SK-N-SH treated with all-trans-retinoic acid at 6 μM for 48 hours (cell line): ENCODE data around the gene MT1B.
A peak's percentile ranks its signal among the peaks of the same experiment; 100 is the strongest.

Source experiments
- ATAC-seq: fragments of 200-7000 bp; cut with Tn5 transposase; 3 replicates; pipeline ENCODE4 v1.9.1; 2020; ENCODE audit warnings: mild to moderate bottlenecking, moderate library complexity
- BACH2 ChIP-seq: fragments of 250-450 bp; sonication (Bioruptor Pico); IDR thresholded peaks from 2 replicates; pipeline ENCODE4 v1.9.0; 2021; ENCODE audit warnings: mild to moderate bottlenecking, borderline replicate concordance
- ESRRG ChIP-seq: fragments of 250-450 bp; sonication (Bioruptor Pico); IDR thresholded peaks from 2 replicates; pipeline ENCODE4 v1.6.1; 2021; ENCODE audit warnings: mild to moderate bottlenecking
- GLIS3 ChIP-seq: fragments of 250-450 bp; sonication (Bioruptor Pico); IDR thresholded peaks from 2 replicates; pipeline ENCODE4 v1.5.0; 2020; ENCODE audit warnings: mild to moderate bottlenecking, moderate library complexity
- ISL1 ChIP-seq: fragments of 250-450 bp; sonication (Bioruptor Pico); IDR thresholded peaks from 2 replicates; pipeline ENCODE4 v2.1.2; 2022; ENCODE audit warnings: mild to moderate bottlenecking, moderate library complexity
- OSR1 ChIP-seq: fragments of 250-450 bp; sonication (Bioruptor Pico); IDR thresholded peaks from 2 replicates; pipeline ENCODE4 v1.8.0; 2022; ENCODE audit warnings: moderate library complexity, mild to moderate bottlenecking, inconsistent platforms
- PPARA ChIP-seq: fragments of 250-450 bp; sonication (Bioruptor Pico); IDR thresholded peaks from 2 replicates; pipeline ENCODE4 v1.5.0; 2020; ENCODE audit warnings: mild to moderate bottlenecking, borderline replicate concordance
- SNAI2 ChIP-seq: fragments of 250-450 bp; sonication (Bioruptor Pico); IDR thresholded peaks from 2 replicates; pipeline ENCODE4 v1.5.0; 2020; ENCODE audit warnings: mild to moderate bottlenecking, moderate library complexity
- TOX ChIP-seq: fragments of 250-450 bp; sonication (Bioruptor Pico); IDR thresholded peaks from 2 replicates; pipeline ENCODE4 v1.8.0; 2021; ENCODE audit warnings: mild to moderate bottlenecking, moderate library complexity, borderline replicate concordance
- ZFP3 ChIP-seq: fragments of 250-450 bp; sonication (Bioruptor Pico); IDR thresholded peaks from 2 replicates; pipeline ENCODE4 v1.5.0; 2020; ENCODE audit warnings: mild to moderate bottlenecking, moderate library complexity
- ZFP30 ChIP-seq: fragments of 450-650 bp; formaldehyde crosslinking; IDR thresholded peaks from 2 replicates; pipeline ENCODE4 v1.5.0; 2022; ENCODE audit warnings: mild to moderate bottlenecking, moderate library complexity
- ZNF565 ChIP-seq: fragments of 450-650 bp; formaldehyde crosslinking; conservative IDR thresholded peaks from 2 replicates; pipeline ENCODE4 v1.5.0; 2020; ENCODE audit warnings: low read depth, mild to moderate bottlenecking, moderate library complexity
- ZNF70 ChIP-seq: fragments of 450-650 bp; formaldehyde crosslinking; IDR thresholded peaks from 2 replicates; pipeline ENCODE4 v1.5.0; 2020; ENCODE audit warnings: mild to moderate bottlenecking, moderate library complexity
- ZNF8 ChIP-seq: fragments of 450-650 bp; formaldehyde crosslinking; IDR thresholded peaks from 2 replicates; pipeline ENCODE4 v1.5.0; 2020; ENCODE audit warnings: mild to moderate bottlenecking, moderate library complexity
- TF ChIP-seq, protein P1 (sequence below): fragments of 250-450 bp; sonication (Bioruptor Pico); IDR thresholded peaks from 2 replicates; pipeline ENCODE4 v1.5.1; 2020; ENCODE audit warnings: low read depth, mild to moderate bottlenecking, moderate library complexity
- TF ChIP-seq, protein P2 (sequence below): fragments of 250-450 bp; sonication (Bioruptor Pico); IDR thresholded peaks from 2 replicates; pipeline ENCODE4 v1.5.1; 2021; ENCODE audit warnings: mild to moderate bottlenecking, moderate library complexity
- TF ChIP-seq, protein P3 (sequence below): fragments of 250-450 bp; sonication (Bioruptor Pico); IDR thresholded peaks from 2 replicates; pipeline ENCODE4 v1.8.0; 2021; ENCODE audit warnings: low read depth, mild to moderate bottlenecking, moderate library complexity, borderline replicate concordance
- TF ChIP-seq, protein P4 (sequence below): fragments of 250-450 bp; sonication (Bioruptor Pico); IDR thresholded peaks from 2 replicates; pipeline ENCODE4 v1.5.0; 2020; ENCODE audit warnings: mild to moderate bottlenecking, moderate library complexity

Gene MT1B

DNA sequence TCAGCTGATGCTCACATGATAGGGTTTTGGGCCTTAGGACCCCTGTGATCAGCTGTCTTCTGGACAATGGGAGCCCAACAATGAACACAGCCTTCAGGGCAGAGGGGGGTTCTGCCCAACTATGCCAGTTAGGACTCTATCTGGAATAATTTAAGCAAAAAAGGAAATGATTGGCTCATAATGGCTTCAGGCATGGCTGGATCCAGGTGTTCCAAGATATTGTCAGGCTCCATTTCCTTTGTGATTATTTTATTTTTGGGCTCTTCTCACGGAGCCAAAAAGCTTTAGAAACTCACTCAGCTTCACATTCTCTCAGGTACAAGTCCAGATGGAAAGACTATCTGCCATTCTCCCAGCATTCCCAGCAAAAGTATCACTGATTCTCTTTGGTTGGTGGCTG, 46.2 kb upstream of the MT1B start:
- TF ChIP-seq GLIS3 (CRISPR knock-in tag), result no peak
- TF ChIP-seq, protein P1, sequence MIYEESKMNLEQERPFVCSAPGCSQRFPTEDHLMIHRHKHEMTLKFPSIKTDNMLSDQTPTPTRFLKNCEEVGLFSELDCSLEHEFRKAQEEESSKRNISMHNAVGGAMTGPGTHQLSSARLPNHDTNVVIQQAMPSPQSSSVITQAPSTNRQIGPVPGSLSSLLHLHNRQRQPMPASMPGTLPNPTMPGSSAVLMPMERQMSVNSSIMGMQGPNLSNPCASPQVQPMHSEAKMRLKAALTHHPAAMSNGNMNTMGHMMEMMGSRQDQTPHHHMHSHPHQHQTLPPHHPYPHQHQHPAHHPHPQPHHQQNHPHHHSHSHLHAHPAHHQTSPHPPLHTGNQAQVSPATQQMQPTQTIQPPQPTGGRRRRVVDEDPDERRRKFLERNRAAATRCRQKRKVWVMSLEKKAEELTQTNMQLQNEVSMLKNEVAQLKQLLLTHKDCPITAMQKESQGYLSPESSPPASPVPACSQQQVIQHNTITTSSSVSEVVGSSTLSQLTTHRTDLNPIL (CRISPR knock-in tag), result no peak
- no peak for TF ChIP-seq BACH2 (CRISPR knock-in tag)
- no peak for TF ChIP-seq TOX
- TF ChIP-seq, protein P2, sequence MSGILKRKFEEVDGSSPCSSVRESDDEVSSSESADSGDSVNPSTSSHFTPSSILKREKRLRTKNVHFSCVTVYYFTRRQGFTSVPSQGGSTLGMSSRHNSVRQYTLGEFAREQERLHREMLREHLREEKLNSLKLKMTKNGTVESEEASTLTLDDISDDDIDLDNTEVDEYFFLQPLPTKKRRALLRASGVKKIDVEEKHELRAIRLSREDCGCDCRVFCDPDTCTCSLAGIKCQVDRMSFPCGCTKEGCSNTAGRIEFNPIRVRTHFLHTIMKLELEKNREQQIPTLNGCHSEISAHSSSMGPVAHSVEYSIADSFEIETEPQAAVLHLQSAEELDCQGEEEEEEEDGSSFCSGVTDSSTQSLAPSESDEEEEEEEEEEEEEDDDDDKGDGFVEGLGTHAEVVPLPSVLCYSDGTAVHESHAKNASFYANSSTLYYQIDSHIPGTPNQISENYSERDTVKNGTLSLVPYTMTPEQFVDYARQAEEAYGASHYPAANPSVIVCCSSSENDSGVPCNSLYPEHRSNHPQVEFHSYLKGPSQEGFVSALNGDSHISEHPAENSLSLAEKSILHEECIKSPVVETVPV (CRISPR knock-in tag), result no peak
- no peak for TF ChIP-seq SNAI2 (CRISPR knock-in tag)
- TF ChIP-seq ISL1, result no peak
- ATAC-seq, result no peak

DNA sequence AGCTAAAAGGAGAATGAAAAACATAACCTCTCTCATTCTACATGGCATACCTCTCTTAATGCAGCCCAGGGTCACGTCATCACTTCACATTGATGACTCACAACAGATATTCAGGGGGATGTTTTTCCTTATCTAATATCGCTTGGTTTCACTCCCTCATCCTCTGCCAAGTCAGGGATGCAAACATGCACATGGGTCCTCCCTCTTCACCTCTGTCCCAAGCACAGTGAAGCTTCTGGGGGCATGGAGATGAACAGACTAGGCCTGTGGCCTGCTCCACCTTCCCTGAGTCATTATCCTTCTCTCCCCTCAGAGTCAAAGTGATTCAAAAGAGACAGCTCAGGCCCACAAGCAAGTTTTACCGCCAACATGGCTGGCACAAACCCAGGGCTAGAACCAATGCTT, 45.6 kb upstream of the MT1B start:
- TF ChIP-seq ZNF70 (CRISPR knock-in tag) (peak; percentile 98), ESRRG (no peak), SNAI2 (CRISPR knock-in tag) (no peak)
- ATAC-seq, result peak; percentile 1; the same call in 1 of the 3 replicates

DNA sequence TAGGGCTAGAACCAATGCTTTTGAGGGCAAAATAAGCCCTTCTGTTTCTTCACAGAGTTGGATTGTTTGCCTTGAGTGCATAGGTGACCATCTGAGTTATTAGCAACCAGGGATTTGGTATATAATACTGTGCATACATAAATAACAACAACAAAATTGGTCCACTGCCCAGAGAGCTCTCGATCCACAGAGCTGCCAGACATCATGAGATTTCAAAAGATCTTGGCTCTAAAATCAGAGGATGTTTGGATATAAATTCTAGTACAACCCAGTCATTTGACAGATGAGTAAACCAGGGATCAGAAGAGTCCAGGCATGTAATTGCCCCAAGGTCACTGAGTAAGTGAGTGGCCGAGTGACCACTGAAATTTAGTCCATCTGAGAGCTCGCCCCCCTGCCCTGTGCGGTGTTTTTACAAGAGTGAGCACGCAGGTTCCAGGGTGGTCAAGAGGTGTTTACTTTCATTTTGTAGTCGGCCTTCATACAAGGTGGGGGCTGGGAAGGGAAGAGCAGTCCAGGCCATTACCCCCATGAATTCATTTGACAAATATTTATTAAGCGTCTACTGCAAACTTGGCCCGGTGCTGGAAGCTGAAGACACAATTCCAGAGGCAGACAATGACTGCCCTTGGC, 45.1 kb upstream of the MT1B start:
- TF ChIP-seq, protein P3, sequence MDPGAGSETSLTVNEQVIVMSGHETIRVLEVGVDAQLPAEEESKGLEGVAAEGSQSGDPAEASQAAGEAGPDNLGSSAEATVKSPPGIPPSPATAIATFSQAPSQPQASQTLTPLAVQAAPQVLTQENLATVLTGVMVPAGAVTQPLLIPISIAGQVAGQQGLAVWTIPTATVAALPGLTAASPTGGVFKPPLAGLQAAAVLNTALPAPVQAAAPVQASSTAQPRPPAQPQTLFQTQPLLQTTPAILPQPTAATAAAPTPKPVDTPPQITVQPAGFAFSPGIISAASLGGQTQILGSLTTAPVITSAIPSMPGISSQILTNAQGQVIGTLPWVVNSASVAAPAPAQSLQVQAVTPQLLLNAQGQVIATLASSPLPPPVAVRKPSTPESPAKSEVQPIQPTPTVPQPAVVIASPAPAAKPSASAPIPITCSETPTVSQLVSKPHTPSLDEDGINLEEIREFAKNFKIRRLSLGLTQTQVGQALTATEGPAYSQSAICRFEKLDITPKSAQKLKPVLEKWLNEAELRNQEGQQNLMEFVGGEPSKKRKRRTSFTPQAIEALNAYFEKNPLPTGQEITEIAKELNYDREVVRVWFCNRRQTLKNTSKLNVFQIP (CRISPR knock-in tag), result no peak
- ATAC-seq, result peak; percentile 0; the same call in 2 of the 3 replicates

DNA sequence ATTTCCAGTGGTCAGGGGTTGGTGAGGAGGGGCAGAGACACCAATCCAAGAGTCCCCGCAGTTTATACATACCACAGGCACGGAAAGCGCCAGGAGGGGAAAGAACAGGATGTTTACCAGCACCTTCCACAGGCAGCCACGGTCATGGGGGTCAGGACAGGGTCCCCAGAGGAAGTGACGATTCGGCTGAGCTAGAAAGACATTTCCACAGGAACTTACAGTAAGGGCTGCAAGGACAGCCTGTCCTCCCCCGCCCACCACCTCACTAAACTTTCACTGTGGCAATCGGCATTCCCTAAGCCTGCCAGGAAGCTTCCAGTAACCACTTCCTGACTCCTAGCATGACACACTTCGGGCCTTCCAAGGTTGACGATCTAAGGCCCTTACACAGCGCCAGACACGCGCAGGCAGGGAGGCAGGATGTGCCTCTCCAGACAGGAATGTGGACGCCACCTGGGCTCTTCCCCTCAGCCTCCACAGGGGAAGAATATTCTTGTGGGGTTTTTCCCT, 44.5 kb upstream of the MT1B start:
- TF ChIP-seq ZFP3, result 0 out of 2 replicates have a peak, but pooled peaks have one; percentile 51
- no peak for TF ChIP-seq ZNF565 (CRISPR knock-in tag)
- TF ChIP-seq GLIS3 (CRISPR knock-in tag), result no peak
- TF ChIP-seq ZNF8 (CRISPR knock-in tag), result peak; percentile 47
- TF ChIP-seq OSR1 (CRISPR knock-in tag), result 0 out of 2 replicates have a peak, but pooled peaks have one; percentile 17
- TF ChIP-seq, all 23 proteins: peak for 3
- ATAC-seq, result peak; percentile 55

DNA sequence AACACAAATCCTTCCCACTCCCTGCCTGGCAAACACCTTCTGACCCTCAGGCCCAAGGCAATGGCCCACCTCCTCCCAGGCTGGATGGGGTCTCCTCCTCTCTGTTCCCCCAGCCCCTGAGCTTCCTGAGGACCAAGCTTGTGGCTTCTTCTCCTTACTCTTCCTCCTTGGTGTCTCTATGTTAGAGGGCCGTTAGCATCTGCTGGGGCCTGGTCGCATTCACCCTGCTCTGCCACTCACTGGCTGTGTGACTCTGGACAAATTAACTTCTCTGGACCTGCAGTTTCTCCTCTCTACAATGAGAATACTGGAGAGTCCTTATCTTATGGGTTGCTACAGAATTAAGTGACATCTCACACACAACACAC, 44.0 kb upstream of the MT1B start:
- TF ChIP-seq ZFP30 (CRISPR knock-in tag), result no peak
- TF ChIP-seq PPARA (CRISPR knock-in tag), result no peak
- TF ChIP-seq ZNF8 (CRISPR knock-in tag), result no peak
- no peak for ATAC-seq

DNA sequence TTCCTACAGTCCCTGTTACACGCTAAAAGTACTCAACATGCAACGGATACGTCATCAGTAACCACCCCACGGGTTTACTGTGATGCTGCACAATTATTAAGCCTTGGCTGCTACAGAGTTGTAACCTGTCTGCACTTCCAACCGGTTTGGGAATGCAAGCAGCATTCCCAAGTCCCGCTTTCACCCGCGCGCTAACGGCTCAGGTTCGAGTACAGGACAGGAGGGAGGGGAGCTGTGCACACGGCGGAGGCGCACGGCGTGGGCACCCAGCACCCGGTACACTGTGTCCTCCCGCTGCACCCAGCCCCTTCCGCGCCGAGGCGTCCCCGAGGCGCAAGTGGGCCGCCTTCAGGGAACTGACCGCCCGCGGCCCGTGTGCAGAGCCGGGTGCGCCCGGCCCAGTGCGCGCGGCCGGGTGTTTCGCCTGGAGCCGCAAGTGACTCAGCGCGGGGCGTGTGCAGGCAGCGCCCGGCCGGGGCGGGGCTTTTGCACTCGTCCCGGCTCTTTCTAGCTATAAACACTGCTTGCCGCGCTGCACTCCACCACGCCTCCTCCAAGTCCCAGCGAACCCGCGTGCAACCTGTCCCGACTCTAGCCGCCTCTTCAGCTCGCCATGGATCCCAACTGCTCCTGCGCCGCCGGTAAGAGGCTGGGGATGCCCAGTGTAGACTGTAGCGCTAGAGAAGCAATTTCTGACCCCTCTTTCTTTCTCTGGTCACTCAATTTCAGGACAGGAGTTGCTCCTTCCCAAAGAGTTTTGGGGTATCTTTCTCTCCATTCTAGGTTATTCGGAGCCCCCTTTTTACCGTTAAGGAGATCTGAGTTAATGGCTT, 43.4 kb upstream of the MT1B start, which contains the start of gene MT2A:
Gene MT2A (plus strand): TSS at position 542 of the 833 bp plus-strand sequence. CDS start 72 bp downstream, at position 614.
- peak; percentile 85 for ATAC-seq

More for the DNA sequence above, 43.4 kb upstream of the MT1B start, which contains the start of gene MT2A:
- TF ChIP-seq ZNF70 (CRISPR knock-in tag), result peak; percentile 96
- TF ChIP-seq, protein P4, sequence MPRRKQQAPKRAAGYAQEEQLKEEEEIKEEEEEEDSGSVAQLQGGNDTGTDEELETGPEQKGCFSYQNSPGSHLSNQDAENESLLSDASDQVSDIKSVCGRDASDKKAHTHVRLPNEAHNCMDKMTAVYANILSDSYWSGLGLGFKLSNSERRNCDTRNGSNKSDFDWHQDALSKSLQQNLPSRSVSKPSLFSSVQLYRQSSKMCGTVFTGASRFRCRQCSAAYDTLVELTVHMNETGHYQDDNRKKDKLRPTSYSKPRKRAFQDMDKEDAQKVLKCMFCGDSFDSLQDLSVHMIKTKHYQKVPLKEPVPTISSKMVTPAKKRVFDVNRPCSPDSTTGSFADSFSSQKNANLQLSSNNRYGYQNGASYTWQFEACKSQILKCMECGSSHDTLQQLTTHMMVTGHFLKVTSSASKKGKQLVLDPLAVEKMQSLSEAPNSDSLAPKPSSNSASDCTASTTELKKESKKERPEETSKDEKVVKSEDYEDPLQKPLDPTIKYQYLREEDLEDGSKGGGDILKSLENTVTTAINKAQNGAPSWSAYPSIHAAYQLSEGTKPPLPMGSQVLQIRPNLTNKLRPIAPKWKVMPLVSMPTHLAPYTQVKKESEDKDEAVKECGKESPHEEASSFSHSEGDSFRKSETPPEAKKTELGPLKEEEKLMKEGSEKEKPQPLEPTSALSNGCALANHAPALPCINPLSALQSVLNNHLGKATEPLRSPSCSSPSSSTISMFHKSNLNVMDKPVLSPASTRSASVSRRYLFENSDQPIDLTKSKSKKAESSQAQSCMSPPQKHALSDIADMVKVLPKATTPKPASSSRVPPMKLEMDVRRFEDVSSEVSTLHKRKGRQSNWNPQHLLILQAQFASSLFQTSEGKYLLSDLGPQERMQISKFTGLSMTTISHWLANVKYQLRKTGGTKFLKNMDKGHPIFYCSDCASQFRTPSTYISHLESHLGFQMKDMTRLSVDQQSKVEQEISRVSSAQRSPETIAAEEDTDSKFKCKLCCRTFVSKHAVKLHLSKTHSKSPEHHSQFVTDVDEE, result no peak
